HG03175 (cell line): ENCODE results near the gene CLSTN1.
"Not testable (repeated sequence)": the region's sequence is repeated elsewhere in the genome, so short reads cannot be mapped to it uniquely, and the experiment has no call there.

ENCODE experiments used
- ATAC-seq: cut with Tn5 transposase; IDR thresholded peaks from one replicate; pipeline ENCODE4 v1.9.1; 2021; ENCODE audit warnings: mild to moderate bottlenecking, moderate library complexity; ENCODE audit not compliant: unreplicated experiment

Gene CLSTN1

DNA sequence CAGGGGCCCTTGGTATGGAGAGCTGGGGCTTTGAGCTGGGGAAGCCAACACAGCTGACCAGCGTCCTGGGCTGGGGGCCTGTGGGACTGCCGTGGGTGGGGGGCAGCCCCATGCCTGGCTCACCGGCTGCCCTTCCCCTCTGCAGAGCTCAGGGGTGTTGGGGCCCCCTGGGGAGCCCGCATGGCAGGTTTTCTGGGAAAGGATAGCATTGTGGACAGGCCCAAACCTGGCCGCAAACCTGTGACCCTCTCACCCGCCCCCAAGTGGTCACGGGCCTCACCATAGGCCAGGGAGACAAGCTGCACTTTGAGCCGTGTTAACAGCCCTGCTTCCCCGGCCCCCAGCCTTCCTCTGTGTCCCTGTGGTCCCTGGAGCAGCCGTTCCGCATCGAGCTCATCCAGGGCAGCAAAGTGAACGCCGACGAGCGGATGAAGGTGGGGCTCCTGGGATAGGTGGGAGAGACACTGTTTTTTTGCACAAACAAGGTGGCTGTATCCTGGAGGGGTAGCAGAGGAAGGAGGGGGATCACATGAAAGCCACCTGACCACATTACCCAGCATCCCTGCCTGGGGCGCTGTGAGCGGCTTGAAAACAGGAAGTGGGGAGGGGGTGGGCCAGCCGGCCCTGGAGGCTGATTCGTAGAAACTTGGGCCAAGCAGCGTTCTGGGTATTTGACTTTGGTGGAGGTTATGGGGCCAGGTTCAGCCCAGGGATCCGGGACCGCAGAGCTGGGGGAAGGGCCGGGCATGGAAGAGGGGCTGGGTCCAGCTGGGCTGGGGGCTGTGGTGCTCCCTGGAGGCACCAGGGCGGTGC is 106.4 kb downstream of the CLSTN1 start:
- ATAC-seq = peak; percentile 69

DNA sequence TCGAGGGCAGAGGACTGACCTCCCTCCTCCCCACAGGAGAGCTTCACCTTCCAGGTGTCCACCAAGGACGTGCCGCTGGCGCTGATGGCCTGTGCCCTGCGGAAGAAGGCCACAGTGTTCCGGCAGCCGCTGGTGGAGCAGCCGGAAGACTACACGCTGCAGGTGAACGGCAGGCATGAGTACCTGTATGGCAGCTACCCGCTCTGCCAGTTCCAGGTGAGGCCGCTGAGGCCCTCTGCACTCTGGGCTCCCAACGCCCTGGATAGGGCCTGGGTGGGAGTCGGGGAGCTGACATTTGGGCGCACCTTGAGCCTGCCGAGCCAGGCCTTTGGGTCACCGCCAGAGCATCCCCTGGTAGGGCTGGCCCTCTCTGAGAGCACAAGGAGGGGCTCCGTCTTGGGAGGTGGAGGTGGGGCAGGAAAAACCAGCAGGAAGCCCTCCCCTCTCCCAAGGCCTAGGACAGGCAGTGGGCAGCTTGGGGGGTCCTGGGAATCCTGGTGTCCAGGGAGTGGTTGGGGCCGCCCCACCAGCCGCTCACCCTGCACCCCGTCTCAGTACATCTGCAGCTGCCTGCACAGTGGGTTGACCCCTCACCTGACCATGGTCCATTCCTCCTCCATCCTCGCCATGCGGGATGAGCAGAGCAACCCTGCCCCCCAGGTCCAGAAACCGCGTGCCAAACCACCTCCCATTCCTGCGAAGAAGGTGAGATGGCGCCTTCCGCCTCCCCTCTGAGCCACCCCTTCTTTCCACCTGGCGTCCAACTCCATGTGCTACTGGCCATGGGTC is 107.2 kb downstream of the CLSTN1 start:
- ATAC-seq = no peak

- no peak for ATAC-seq
Measured at GRCh38 chr1:9715536-9716226, 108.1 kb downstream of the CLSTN1 start.

- no peak for ATAC-seq
Measured at GRCh38 chr1:9714257-9714718, 109.5 kb downstream of the CLSTN1 start.

- not testable (repeated sequence) for ATAC-seq
Measured at GRCh38 chr1:9712767-9713166, 111.0 kb downstream of the CLSTN1 start.

GRCh38 chr1:9711466-9712020 is 112.2 kb downstream of the CLSTN1 start:
- ATAC-seq = no peak

DNA sequence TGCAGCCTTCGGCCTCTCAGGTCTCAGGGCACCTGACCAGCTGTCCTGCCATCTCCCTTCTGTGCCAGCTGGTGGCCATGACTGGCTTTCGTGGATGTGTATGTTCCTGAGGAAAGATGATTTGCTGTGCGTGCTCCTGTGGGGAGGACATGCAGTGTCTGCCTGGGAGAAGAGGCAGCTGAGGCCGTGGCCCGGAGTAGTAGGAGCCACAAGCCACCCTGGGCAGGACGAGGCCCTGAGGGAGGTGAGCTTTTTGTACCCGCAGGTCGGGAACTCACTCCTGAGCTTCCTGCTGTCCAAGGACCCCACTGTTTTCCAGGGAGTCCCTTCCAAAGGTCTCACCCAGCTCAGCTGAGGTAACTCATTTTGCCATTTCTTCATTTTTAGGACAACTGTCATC is 113.7 kb downstream of the CLSTN1 start:
- no peak for ATAC-seq

- no peak for ATAC-seq
Measured at GRCh38 chr1:9706178-9706577, 117.6 kb downstream of the CLSTN1 start.

GRCh38 chr1:9705337-9706093 is 118.2 kb downstream of the CLSTN1 start:
- ATAC-seq = no peak

GRCh38 chr1:9703681-9704080 is 120.1 kb downstream of the CLSTN1 start:
- no peak for ATAC-seq

DNA sequence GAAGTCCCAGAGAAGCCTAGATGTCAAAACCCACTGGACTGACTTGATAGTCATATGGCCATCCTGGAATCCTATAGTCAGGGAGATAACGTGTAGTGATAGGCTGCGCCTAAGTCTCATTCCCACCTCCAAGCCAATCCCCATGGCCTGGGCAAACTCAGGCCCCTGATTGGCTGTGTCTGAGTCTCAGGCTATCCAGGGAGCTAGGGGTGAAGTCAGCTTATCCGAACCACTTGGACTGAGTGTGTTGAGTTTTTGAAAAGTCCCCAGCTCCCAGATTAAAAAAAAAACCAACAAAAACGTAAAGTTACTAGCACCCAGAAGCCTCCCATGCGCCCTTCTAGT is 120.6 kb downstream of the CLSTN1 start:
- no peak for ATAC-seq

DNA sequence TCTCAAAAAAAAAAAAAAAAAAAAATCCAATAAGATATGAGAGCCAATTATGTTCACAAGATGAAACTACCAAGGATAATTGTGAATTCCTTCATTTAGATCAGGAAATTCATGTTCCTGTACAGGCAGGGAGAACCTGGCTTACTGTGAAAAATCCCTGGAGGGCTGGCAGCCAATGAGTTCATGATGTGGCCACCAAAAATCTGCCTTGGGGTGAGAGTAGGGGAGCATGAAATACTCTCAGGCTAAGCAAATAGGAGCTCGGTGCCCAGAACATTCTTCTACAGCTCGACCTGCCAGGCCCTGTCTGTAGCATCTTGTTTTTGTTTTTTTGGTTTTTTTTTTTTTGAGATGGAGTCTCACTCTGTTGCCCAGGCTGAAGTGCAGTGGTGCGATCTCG is 122.1 kb downstream of the CLSTN1 start:
- no peak for ATAC-seq

DNA sequence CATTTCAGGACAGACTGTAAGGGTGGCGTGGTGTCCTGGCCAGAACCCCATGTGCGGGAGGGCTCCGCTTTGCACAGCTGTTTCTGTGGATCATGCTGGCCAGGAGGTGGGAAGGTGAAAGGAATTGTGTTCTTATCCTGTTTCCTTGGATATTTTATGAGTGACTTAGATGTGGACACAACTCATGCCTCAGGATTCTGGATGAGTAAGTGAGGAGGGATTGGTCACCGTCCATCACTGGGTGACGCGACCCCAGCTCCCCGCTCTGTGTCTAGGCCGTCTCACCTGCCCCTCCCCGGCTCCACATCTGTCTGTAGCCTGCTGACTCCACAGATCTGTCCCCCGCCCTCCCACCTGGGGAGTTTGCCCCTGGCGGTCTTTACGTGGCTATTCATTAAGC is 123.4 kb downstream of the CLSTN1 start:
- no peak for ATAC-seq

- no peak for ATAC-seq
Measured at GRCh38 chr1:9699361-9699760, 124.4 kb downstream of the CLSTN1 start.

- ATAC-seq = no peak
Measured at GRCh38 chr1:9696793-9697192, 127.0 kb downstream of the CLSTN1 start.

- no peak for ATAC-seq
Measured at GRCh38 chr1:9691691-9692090, 132.1 kb downstream of the CLSTN1 start.

DNA sequence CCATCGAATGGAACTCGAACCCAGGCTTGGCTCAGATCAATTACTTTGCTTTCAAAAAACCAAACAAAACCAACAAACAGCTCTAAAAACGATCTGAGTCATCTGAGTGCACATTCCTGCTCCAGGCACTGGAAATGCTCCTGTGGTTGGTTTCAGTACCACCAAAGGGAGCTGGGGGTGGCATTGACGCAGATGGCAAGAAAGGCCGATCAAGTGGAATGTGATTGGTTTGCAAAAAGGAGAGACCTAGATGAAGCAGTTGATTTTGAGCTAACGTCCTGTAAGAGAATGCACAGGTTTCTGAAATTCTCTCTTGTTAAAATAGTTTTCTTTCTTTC is 132.7 kb downstream of the CLSTN1 start:
- no peak for ATAC-seq

DNA sequence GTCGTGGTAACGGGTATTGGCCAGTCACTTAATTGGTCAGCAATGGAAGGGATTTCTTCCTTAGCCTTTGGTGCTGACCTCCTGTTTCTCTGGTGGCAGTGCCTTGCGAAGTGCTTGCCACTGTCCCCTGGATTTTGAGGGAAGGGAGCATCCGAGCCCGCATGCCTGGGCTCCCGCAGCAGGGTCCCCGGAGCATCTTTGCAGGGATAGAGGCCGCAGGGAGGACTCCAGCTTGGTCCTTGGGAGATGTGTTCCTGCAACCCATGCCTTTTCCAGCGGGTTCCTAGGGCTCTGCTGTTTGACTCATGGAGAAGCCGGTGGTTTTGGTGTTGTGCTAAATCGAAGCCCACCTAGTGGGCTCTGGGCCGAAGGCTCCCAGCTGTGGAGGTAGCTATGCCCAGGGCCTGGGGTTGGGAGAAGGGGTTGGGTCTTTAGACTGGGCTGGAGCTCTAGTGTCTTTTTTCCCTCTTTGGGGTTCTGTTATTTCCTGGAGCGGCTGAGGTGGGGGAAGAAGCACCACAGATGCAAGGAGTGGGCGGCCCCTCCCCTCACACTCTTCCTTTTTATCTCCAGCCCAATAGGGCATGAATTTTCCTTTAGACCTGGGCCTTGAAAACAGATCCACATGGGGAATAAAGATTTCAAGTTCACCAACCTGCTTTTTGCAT is 133.2 kb downstream of the CLSTN1 start:
- no peak for ATAC-seq

DNA sequence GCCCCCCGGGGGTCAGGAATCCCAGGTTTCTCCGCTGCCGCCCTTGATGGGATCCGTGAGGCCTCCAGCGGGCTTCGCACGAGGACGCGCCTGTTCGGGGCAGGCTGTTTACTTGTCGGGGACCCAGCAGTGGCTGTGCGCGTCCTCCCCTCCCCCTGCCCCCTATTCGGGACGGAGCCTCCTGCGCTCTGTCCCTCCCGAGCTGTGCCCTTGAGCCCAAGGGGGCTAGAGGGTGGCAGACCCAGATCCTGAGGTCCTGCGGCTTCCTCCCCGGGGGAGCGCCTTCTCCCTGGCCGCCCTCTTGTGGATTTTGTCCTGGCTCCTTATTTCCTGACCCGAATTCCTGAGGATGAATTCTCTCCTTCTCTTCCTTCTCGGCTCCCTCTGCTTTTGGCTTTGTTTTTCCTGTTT is 133.8 kb downstream of the CLSTN1 start:
- no peak for ATAC-seq

- peak; percentile 61 for ATAC-seq
Measured at GRCh38 chr1:9689011-9689706, 134.6 kb downstream of the CLSTN1 start.
